ENCODE data around the gene JAKMIP2.

Gene JAKMIP2

DNA sequence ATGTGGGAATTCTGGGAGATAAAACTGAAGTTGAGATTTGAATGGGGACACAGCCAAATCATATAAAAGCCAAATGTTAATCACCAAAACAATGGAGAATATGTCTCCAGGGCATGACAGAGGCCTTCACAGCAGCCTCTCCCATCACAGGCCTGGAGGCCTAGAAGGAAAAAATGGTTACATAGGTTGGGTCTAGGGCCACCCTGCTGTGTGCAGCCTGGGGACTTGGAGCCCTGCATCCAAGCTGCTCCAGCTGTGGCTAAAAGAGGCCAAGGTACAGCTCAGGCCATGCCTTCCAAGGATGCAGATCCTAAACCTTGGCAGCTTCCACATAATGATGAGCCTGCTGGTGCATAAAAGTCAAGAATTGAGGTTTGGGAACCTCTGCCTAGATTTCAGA lies 85.1 kb downstream of the JAKMIP2 start:
- DNase-seq (ENCODE audit: low spot score) = no peak

DNA sequence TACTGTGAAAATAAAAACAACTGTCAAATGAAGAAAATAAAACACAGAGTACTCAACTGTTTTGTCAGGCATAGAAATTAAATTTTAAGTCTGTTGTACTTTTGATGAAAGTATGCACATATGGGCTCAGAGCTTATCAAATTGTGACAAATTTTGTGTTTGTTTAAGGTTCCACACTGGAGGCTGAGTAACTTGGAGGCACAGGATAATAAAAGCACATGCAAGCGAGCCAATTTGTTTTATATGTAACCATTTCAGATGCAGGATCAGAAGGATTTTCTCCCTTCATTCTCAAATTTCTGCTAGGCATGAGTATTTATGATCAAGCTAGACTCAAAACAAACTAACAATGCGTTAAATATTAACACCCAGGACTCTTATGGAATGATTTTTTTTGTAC lies 87.8 kb downstream of the JAKMIP2 start:
- DNase-seq (ENCODE audit: low spot score) = no peak

- DNase-seq (ENCODE audit: low spot score) = no peak
These were observed 89.3 kb downstream of the JAKMIP2 start for GRCh38 chr5:147693233-147693632.

DNA sequence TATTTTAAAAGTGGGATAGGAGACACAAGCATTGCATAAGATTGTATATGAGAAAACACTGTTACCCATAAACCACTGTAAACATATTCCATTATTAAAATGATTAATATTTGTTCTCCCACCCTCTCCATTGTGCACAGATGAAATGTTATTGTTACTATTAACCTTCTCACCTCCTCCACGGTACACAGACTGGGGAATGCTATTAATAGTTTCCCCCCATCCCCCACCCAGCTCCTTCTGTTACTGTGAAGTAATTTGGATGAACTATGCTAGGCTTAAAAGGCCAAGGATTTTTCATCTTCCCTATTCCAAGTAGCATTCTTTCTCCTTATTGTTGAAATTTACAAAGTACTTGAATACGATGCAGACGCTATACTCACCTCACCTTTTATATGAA lies 91.4 kb downstream of the JAKMIP2 start:
- no peak for DNase-seq (ENCODE audit: low spot score)

DNA sequence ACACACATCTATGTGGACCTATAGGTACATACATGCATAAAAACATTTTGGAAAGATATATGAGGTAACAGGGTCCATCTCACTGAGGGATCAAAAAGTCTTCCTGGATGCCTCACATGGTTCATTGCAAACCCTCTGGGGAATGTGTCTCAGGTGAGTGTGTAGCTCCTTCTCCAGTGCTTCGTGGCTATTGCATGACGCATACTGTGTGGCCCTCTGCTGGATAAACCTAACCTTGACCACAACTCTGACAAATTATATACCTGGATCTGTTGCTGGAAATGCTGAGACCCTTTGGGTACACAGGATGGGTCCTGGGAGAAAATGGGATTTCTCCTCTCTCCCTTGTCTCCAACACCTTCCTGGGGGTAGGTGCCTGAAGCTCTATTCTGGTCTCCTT lies 91.9 kb downstream of the JAKMIP2 start:
- no peak for DNase-seq (ENCODE audit: low spot score)

DNA sequence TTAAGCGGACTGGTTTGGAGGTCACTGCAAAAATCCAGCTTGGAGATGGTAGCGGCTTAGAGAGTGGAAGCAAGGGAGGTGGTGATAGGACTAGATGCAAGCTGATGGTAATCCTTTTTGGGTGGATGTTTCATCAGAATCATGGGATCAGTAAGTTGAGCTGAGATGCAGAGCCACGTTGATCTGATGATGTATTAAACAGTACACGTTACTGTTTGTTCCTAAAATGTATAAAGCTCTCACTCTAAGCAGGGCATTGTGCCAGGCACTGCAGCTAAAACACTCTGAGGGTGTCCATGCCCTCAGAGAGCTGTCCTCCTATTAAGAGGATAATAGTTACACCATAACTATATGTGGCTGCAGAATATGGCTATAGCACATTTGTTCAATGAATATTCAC lies 93.1 kb downstream of the JAKMIP2 start:
- DNase-seq (ENCODE audit: low spot score) = no peak

DNA sequence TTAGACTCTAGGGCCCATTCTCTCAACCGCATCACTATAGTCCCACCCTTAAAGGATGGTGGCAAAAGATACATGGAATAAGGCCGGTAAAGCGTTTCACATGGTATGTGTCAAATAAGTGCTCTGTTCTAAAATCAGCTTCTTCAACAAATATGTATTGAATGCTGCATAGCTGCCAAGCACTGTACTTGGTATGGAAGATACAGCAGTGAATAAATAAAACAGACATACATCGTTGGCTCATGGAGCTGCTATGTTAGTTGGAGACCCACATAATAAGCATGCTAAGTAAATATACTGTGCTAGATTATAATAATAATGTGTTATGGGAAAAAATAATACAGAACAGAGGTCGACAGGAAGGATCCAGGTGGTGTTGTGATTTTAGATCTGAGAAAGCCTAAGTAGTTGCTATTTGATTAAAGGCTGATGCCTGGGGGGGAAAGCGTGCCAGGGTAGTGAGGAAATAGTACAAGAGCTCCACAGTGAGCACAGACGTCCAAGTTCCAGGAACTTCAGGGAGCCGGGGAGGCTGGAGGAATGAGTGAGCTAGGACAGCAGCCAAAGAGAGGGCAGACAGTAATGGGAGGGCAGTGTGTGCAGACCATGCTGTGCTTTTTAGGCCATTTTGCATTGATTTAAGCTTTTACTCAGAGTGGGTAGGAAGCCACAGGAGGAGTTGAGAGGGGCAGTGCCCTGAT lies 93.7 kb downstream of the JAKMIP2 start:
- DNase-seq (ENCODE audit: low spot score) = no peak

DNA sequence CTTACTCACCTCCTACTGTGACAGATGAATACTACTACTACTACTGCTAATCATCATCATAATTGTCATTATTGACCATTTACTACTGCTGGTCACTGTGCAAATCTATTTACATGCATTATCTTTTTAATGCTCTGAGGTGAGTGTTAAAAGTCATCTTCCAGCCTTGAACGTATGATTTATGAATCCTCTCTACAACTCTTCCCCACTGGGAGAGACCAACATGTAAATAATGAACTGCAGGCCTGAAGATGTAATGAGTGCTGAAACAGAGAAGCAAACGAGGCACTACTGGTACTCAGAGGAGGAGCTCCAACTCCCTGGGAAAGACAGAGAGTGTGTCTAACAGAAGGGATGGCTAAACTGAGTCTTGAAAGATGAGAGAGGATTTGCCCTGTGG lies 95.4 kb downstream of the JAKMIP2 start:
- DNase-seq (ENCODE audit: low spot score) = no peak

- no peak for DNase-seq (ENCODE audit: low spot score)
These were observed 96.1 kb downstream of the JAKMIP2 start for GRCh38 chr5:147686421-147686820.

GRCh38 chr5:147685993-147686392 lies 96.5 kb downstream of the JAKMIP2 start:
- DNase-seq (ENCODE audit: low spot score) = no peak

GRCh38 chr5:147675168-147675567 lies 107.4 kb downstream of the JAKMIP2 start:
- DNase-seq (ENCODE audit: low spot score) = no peak

GRCh38 chr5:147674411-147674810 lies 108.1 kb downstream of the JAKMIP2 start:
- no peak for DNase-seq (ENCODE audit: low spot score)

- DNase-seq (ENCODE audit: low spot score) = no peak
These were observed 108.7 kb downstream of the JAKMIP2 start for GRCh38 chr5:147673791-147674190.

GRCh38 chr5:147673266-147673665 lies 109.3 kb downstream of the JAKMIP2 start:
- DNase-seq (ENCODE audit: low spot score) = no peak

GRCh38 chr5:147671365-147671764 lies 111.2 kb downstream of the JAKMIP2 start:
- DNase-seq (ENCODE audit: low spot score) = no peak

- no peak for DNase-seq (ENCODE audit: low spot score)
These were observed 111.7 kb downstream of the JAKMIP2 start for GRCh38 chr5:147670815-147671214.

GRCh38 chr5:147669169-147669869 lies 113.2 kb downstream of the JAKMIP2 start:
- DNase-seq (ENCODE audit: low spot score) = no peak

GRCh38 chr5:147668385-147668784 lies 114.1 kb downstream of the JAKMIP2 start:
- no peak for DNase-seq (ENCODE audit: low spot score)

DNA sequence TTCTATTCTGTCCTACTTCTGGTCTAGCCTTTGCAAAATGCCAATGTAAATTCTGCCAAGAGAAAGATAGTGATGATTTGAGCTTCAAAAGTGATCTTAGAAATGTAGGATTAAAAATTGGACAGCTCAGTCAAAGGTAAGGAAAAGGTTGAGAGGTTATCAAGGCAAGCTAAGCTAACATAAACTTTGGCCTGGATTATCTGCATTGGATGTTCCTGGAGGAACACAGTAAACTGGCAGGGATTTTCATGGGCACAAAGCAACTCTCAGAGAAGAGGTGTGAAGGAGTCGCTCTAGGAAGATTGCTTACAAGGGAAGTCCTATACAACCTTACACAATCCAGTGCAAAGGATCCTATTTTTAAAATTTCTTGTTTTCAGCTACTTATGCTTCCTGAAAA lies 115.2 kb downstream of the JAKMIP2 start:
- no peak for DNase-seq (ENCODE audit: low spot score)

DNA sequence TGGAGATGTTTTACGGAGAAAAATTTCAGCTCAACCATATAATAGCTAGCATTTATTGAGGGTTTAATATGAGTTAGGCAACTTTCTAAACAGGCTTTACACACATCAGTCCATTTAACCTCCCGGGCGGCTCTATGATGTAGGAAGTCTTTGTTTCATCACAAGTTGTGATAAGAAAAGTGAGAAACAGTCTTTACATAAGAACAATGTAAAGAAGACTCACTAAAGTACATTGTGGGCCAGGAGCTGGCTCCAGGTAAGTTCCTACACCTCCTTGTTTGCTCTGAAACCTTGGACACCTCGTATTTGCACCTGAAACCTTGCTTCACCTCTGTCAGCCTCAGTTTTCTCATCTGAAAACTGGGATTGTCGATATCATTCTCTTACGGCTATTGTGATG lies 116.1 kb downstream of the JAKMIP2 start:
- no peak for DNase-seq (ENCODE audit: low spot score)

GRCh38 chr5:147661541-147661940 lies 121.0 kb downstream of the JAKMIP2 start:
- DNase-seq (ENCODE audit: low spot score) = no peak

DNA sequence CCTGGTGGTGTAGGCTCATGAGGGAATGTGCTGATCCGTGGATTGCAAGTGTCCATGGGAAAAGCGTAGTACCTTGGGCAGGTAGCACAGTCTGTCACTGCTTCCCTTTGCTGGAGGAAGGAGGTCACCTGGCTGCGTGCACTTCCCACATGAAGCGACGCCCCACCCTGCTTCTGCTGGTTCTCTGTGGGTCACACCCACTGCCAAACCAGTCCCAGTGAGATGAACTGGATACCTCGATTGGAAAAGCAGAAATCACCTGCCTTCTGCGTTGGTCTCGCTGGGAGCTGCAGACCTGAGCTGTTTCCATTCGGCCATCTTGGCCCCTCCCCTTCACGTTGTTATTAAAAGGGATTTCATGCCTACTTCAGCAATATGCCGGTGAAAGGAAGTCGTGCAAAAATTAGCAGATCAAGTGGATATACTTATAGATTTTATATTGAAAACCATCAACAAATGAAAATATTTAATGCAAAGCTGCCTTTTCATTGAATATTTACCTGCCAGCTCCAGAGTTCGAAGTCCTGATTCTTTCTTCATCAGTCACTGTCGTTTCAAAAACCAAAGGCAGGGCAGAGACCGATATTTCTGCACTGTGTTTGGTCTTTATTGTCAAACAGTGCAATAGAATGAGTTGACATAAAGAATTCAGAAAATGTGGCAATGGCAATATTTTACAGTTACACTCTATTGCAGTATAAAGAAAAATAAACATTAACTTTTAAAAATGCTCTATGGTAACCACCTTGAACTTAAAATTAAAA lies 123.2 kb downstream of the JAKMIP2 start:
- no peak for DNase-seq (ENCODE audit: low spot score)

DNA sequence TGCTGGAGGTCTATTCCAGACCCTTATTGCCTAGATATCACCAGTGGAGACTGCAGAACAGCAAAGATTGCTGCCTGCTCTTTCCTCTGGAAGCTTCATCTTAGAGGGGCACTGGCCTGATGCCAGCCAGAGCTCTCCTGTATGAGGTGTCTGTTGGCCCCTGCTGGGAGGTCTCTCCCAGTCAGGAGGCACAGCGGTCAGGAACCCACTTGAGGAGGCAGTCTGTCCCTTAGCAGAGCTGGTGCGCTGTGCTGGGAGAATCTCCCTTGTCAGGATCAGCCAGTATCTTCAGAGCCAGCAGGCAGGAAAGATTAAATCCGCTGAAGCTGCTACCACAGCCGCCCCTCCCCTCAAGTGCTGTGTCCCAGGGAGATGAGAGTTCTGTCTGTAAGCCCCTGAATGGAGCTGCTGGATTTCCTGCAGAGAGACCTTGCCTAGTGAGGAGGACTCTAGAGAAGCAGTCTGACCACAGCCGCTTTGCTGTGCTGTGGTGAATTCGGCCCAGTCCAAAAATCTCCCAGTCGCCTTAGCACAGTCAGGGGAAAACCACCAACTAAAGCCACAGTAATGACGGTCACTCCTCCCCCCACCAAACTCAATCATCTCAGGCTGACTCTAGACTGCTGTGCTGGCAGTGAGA lies 124.1 kb downstream of the JAKMIP2 start:
- DNase-seq (ENCODE audit: low spot score) = no peak

Data from germinal center (tissue), 1 donor.